ENCODE data around the gene MGARP. TPM values are rescaled to one million over a fixed set of nuclear protein-coding genes. Genes with fewer than 3 reads are reported as not detected.

The MGARP gene
- polyA plus RNA-seq, 1 donor (not counting 4 experiments of a cell fraction or from before 2014, with no cell fraction given), result 0.94 TPM

DNA sequence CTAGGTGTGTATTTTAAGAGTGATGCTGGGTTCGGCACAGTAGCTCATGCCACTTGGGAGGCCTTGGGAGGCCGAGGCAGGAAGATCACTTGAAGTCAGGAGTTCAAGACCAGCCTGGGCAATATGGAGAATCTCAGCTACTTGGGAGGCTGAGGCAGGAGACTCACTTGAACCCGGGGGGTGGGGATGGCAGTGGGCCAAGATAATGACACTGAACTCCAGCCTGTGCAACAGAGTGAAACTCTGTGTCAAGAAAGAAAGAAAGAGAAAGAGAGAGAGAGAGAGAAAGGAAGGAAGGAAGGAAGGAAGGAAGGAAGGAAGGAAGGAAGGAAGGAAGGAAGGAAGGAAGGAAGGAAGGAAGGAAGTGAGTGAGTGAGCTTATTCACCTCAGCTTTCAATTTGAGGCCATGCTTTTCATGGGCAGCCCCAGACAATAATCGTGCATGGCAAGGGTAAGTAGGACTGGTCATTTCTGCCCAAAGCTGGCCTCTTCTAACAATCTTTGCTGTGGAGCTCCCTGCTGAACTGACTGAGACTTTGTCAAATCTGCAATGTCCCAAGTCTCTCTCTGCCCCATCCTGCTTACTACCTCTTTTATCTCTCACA is 60.5 kb downstream of the MGARP start:
- DNase-seq (ENCODE audit: low read depth, low spot score), result no peak
- Histone ChIP-seq H4K20me1 (ENCODE audit: control insufficient read depth, extremely low read depth, insufficient read depth, low read length) (no peaks in the 10 kb centered on the region), H3K79me2 (ENCODE audit: control insufficient read depth, insufficient read depth, low read length) (no peaks in the 10 kb centered on the region), H3K4me2 (ENCODE audit: control insufficient read depth, extremely low read depth, insufficient read depth, low read depth, low read length) (no peak overlapping the region), H3K27me3 (ENCODE audit: control insufficient read depth, extremely low read depth, insufficient read depth, low read length) (no peaks in the 10 kb centered on the region), H3K36me3 (ENCODE audit: control insufficient read depth in 2 of 2, extremely low read depth in 1 of 2, insufficient read depth in 2 of 2, low read length in 2 of 2) (no peaks in the 10 kb centered on the region), H3K4me3 (ENCODE audit: control insufficient read depth in 2 of 3, extremely low read depth in 1 of 3, insufficient read depth in 2 of 3, low read depth in 1 of 3, low read length in 3 of 3) (no peak overlapping the region), H3K4me1 (ENCODE audit: control insufficient read depth, extremely low read depth, insufficient read depth, low read length) (peaks cover 4% of the 10 kb centered on the region), H3K9me3 (ENCODE audit: control insufficient read depth, low read depth, low read length) (no peaks in the 10 kb centered on the region), H2AFZ (ENCODE audit: control insufficient read depth, low read length) (no peak overlapping the region), H3K9ac (ENCODE audit: control insufficient read depth, extremely low read depth, insufficient read depth, low read length) (no peak overlapping the region), H3K9me1 (ENCODE audit: control insufficient read depth, extremely low read depth, insufficient read depth, low read length) (no peaks in the 10 kb centered on the region), H3K27ac (ENCODE audit: control insufficient read depth, insufficient read depth, low read length) (no peak overlapping the region)
- dilution Hi-C loops (cut with MboI; ENCODE audit: extremely low pct_ligation_motif_present, low sequenced_read_pairs), result no loop called here
- FAIRE-seq, result no peak
- no peak for TF ChIP-seq EZH2 (IDR thresholded peaks at IDR 0.05; ENCODE audit: low read length)
- TF ChIP-seq, protein P1, sequence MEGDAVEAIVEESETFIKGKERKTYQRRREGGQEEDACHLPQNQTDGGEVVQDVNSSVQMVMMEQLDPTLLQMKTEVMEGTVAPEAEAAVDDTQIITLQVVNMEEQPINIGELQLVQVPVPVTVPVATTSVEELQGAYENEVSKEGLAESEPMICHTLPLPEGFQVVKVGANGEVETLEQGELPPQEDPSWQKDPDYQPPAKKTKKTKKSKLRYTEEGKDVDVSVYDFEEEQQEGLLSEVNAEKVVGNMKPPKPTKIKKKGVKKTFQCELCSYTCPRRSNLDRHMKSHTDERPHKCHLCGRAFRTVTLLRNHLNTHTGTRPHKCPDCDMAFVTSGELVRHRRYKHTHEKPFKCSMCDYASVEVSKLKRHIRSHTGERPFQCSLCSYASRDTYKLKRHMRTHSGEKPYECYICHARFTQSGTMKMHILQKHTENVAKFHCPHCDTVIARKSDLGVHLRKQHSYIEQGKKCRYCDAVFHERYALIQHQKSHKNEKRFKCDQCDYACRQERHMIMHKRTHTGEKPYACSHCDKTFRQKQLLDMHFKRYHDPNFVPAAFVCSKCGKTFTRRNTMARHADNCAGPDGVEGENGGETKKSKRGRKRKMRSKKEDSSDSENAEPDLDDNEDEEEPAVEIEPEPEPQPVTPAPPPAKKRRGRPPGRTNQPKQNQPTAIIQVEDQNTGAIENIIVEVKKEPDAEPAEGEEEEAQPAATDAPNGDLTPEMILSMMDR (optimal IDR thresholded peaks at IDR 0.05 in 1 of 3, IDR thresholded peaks at IDR 0.05 in 1 of 3, conservative IDR thresholded peaks at IDR 0.05 in 1 of 3; ENCODE audit: extremely low read depth in 1 of 3, insufficient read depth in 2 of 3, low read length in 3 of 3), result no peak

Small RNA genes lying within 50 kb of the gene (small RNA-seq; reads per million reads assigned to genes)
- 0 reads per million in 3 experiments for gene RNU6-1074P (ENCODE audit: insufficient read length in 3 of 3, low read depth in 3 of 3, low replicate concordance in 1 of 3)
- 0 reads per million in 3 experiments for gene RNU6-1214P (ENCODE audit: insufficient read length in 3 of 3, low read depth in 3 of 3, low replicate concordance in 1 of 3)
- gene RNU6-506P (ENCODE audit: insufficient read length in 3 of 3, low read depth in 3 of 3, low replicate concordance in 1 of 3), result 0 to 0.50 (median 0) reads per million in 3 experiments

Other genes with a start within 250 kb of the MGARP start
- 15.8 to 19.6 TPM (median 16.4 TPM) in 3 replicates for gene ELF2, start 103.0 kb downstream of the MGARP start, polyA plus RNA-seq
- gene NAA15, start 21.3 kb upstream of the MGARP start, polyA plus RNA-seq, result 17.5 to 37.2 TPM (median 23.2 TPM) in 3 replicates
- 33.1 to 52.1 TPM (median 43.1 TPM) in 3 replicates for gene NDUFC1, start 22.3 kb upstream of the MGARP start, polyA plus RNA-seq
- gene RAB33B, start 173.9 kb upstream of the MGARP start, polyA plus RNA-seq, result 3.2 to 4.4 TPM (median 3.2 TPM) in 3 replicates